ENCODE results near the gene ATXN1.

ATXN1 gene

GRCh38 chr6:16651871-16652270, 109.4 kb downstream of the ATXN1 start:
- Histone ChIP-seq H3K9ac (ENCODE audit: low read length) (no peak overlapping the region), H3K9me3 (ENCODE audit: insufficient read depth, low read length) (no peaks in the 10 kb centered on the region), H2AFZ (ENCODE audit: low read depth, low read length, severe bottlenecking) (no peak overlapping the region), H3K4me2 (ENCODE audit: low read depth, low read length, poor library complexity, severe bottlenecking) (no peak overlapping the region), H3K27ac (ENCODE audit: low read depth, low read length) (no peak overlapping the region), H3K36me3 (ENCODE audit: low read length) (no peaks in the 10 kb centered on the region), H3F3A (ENCODE audit: insufficient read depth) (no peaks in the 10 kb centered on the region), H3K9me2 (replicated peaks; ENCODE audit: insufficient read depth, low read length) (no peaks in the 10 kb centered on the region), H3K27me3 (ENCODE audit: low read length) (no peaks in the 10 kb centered on the region), H3K4me3 (ENCODE audit: insufficient read depth, low read length, poor library complexity, severe bottlenecking) (no peak overlapping the region), H3K79me2 (ENCODE audit: insufficient read depth, low read length) (no peaks in the 10 kb centered on the region), H4K20me1 (ENCODE audit: low read depth, low read length) (no peaks in the 10 kb centered on the region)
- TF ChIP-seq, protein P1, sequence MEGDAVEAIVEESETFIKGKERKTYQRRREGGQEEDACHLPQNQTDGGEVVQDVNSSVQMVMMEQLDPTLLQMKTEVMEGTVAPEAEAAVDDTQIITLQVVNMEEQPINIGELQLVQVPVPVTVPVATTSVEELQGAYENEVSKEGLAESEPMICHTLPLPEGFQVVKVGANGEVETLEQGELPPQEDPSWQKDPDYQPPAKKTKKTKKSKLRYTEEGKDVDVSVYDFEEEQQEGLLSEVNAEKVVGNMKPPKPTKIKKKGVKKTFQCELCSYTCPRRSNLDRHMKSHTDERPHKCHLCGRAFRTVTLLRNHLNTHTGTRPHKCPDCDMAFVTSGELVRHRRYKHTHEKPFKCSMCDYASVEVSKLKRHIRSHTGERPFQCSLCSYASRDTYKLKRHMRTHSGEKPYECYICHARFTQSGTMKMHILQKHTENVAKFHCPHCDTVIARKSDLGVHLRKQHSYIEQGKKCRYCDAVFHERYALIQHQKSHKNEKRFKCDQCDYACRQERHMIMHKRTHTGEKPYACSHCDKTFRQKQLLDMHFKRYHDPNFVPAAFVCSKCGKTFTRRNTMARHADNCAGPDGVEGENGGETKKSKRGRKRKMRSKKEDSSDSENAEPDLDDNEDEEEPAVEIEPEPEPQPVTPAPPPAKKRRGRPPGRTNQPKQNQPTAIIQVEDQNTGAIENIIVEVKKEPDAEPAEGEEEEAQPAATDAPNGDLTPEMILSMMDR (IDR thresholded peaks at IDR 0.05; ENCODE audit: insufficient read depth, low read length, poor library complexity, severe bottlenecking): no peak
- no peak for TF ChIP-seq EZH2phosphoT487 (conservative IDR thresholded peaks at IDR 0.05; ENCODE audit: low read length)

DNA sequence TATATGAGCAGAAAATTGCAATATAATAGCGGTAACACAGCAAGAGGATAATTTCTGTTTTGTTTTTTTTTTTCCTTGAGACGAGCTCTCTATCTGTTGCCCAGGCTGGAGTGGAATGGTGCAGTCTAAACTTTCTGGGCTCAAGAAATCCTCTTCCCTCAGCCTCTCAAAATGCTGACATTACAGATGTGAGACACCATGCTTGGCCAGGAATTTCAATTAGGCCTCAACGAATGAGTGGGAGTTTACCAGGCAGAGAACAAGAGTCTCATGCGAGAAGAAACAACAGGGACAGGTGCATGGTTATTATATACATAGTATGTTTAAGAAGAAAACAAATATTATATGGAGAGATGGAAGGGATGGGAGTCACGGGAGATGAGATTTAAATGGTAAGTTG, 111.4 kb downstream of the ATXN1 start:
- Histone ChIP-seq H3K79me2 (ENCODE audit: insufficient read depth, low read length) (no peaks in the 10 kb centered on the region), H3F3A (ENCODE audit: insufficient read depth) (no peaks in the 10 kb centered on the region), H3K9ac (ENCODE audit: low read length) (no peak overlapping the region), H3K4me2 (ENCODE audit: low read depth, low read length, poor library complexity, severe bottlenecking) (no peak overlapping the region), H4K20me1 (ENCODE audit: low read depth, low read length) (no peaks in the 10 kb centered on the region), H3K27ac (ENCODE audit: low read depth, low read length) (no peak overlapping the region), H3K9me2 (replicated peaks; ENCODE audit: insufficient read depth, low read length) (no peaks in the 10 kb centered on the region), H2AFZ (ENCODE audit: low read depth, low read length, severe bottlenecking) (no peak overlapping the region), H3K36me3 (ENCODE audit: low read length) (no peaks in the 10 kb centered on the region), H3K9me3 (ENCODE audit: insufficient read depth, low read length) (no peaks in the 10 kb centered on the region), H3K4me3 (ENCODE audit: insufficient read depth, low read length, poor library complexity, severe bottlenecking) (no peak overlapping the region), H3K27me3 (ENCODE audit: low read length) (0 out of 2 replicates have a peak, but pooled peaks cover 4% of the 10 kb centered on the region)
- no peak for TF ChIP-seq EZH2phosphoT487 (conservative IDR thresholded peaks at IDR 0.05; ENCODE audit: low read length)
- TF ChIP-seq, protein P1 (IDR thresholded peaks at IDR 0.05; ENCODE audit: insufficient read depth, low read length, poor library complexity, severe bottlenecking): no peak

- TF ChIP-seq, protein P1 (IDR thresholded peaks at IDR 0.05; ENCODE audit: insufficient read depth, low read length, poor library complexity, severe bottlenecking): no peak
- TF ChIP-seq EZH2phosphoT487 (conservative IDR thresholded peaks at IDR 0.05; ENCODE audit: low read length): no peak
- H3K27me3 ChIP-seq (ENCODE audit: low read length): 0 out of 2 replicates have a peak, but pooled peaks cover 4% of the 10 kb centered on the region
- no peaks in the 10 kb centered on the region for H3K9me3 ChIP-seq (ENCODE audit: insufficient read depth, low read length)
- H3K79me2 ChIP-seq (ENCODE audit: insufficient read depth, low read length): no peaks in the 10 kb centered on the region
- H3K9me2 ChIP-seq (replicated peaks; ENCODE audit: insufficient read depth, low read length): no peaks in the 10 kb centered on the region
- no peaks in the 10 kb centered on the region for H3K36me3 ChIP-seq (ENCODE audit: low read length)
- no peak overlapping the region for H3K9ac ChIP-seq (ENCODE audit: low read length)
- H3K4me2 ChIP-seq (ENCODE audit: low read depth, low read length, poor library complexity, severe bottlenecking): no peak overlapping the region
- no peaks in the 10 kb centered on the region for H3F3A ChIP-seq (ENCODE audit: insufficient read depth)
- no peak overlapping the region for H3K27ac ChIP-seq (ENCODE audit: low read depth, low read length)
- no peaks in the 10 kb centered on the region for H4K20me1 ChIP-seq (ENCODE audit: low read depth, low read length)
- no peak overlapping the region for H2AFZ ChIP-seq (ENCODE audit: low read depth, low read length, severe bottlenecking)
- no peak overlapping the region for H3K4me3 ChIP-seq (ENCODE audit: insufficient read depth, low read length, poor library complexity, severe bottlenecking)
Observed at GRCh38 chr6:16649241-16649640, 112.0 kb downstream of the ATXN1 start.
